ENCODE results near the gene ORM2. TPM values are rescaled to one million over a fixed set of nuclear protein-coding genes. Genes with fewer than 3 reads are reported as not detected.

Gene ORM2
- total and polyA plus RNA-seq, 2 of the 8 experiments (the other 6 are each of a cell fraction or from before 2014, with no cell fraction given), result 1.3 TPM; not detected in 1

GRCh38 chr9:114287763-114288192 lies 41.9 kb upstream of the ORM2 start:
- no peak overlapping the region for H3K23ac ChIP-seq (ENCODE audit: insufficient read length)
- H3K18ac ChIP-seq (ENCODE audit: extremely low read depth, low read length), result no peak overlapping the region
- H2BK20ac ChIP-seq (ENCODE audit: low read length), result no peak overlapping the region
- no peak overlapping the region for H4K8ac ChIP-seq (ENCODE audit: extremely low read depth, insufficient read depth, low read length)
- H3K23me2 ChIP-seq (ENCODE audit: low read depth, low read length), result no peaks in the 10 kb centered on the region
- no peak overlapping the region for H4K91ac ChIP-seq (replicated peaks; ENCODE audit: insufficient read length, low read length)
- 0 out of 2 replicates have a peak overlapping the region, but pooled peaks have one; percentile 76 for H2BK15ac ChIP-seq (ENCODE audit: low read length)
- H4K5ac ChIP-seq (ENCODE audit: insufficient read length, low read depth, low read length), result no peak overlapping the region
- no peak overlapping the region for H3K56ac ChIP-seq (replicated peaks; ENCODE audit: insufficient read length, low read depth, low read length)
- H2AFZ ChIP-seq (ENCODE audit: low read length), result no peak overlapping the region
- H2BK120ac ChIP-seq (replicated peaks; ENCODE audit: low read depth, low read length), result no peak overlapping the region
- no peaks in the 10 kb centered on the region for H3K9me3 ChIP-seq (ENCODE audit: insufficient read depth in 2 of 2, low read depth in 1 of 2, low read length in 1 of 2)
- ChIA-PET POLR2A (ENCODE audit: partially characterized antibody) (interaction anchor here (0.6 to 2.0 kb wide), 2 partner anchors 124 to 180 kb away, joined by 3 to 6 read pairs; no protein-coding TSS in a partner anchor), CTCF (ENCODE audit: partially characterized antibody) (interaction anchor here (0.7 to 6.3 kb wide), 20 partner anchors 8 to 237 kb away, joined by 3 to 205 read pairs (median 4); partner anchors contain the start of genes AMBP and COL27A1)
- 90% methylated on average over 15 of the region's 15 CpGs; no CpG with 5 or more reads in 1 of the 2 experiments for WGBS, 2 experiments (ENCODE audit: extremely low coverage in 1 of 2, insufficient coverage in 1 of 2, insufficient read length in 1 of 2, insufficient replicate concordance in 2 of 2, low coverage in 1 of 2, low lambda C conversion rate in 2 of 2, missing lambda C conversion rate in 1 of 2)
- H3K27me3 ChIP-seq (replicated peaks in 1 of 4; ENCODE audit: control insufficient read depth in 3 of 4, extremely low read depth in 1 of 4, insufficient read depth in 3 of 4, low read length in 3 of 4), result no peaks in the 10 kb centered on the region
- H3K79me2 ChIP-seq (ENCODE audit: control insufficient read depth in 1 of 2, insufficient read depth in 2 of 2, low read length in 2 of 2), result no peaks in the 10 kb centered on the region
- FAIRE-seq (no peak), DNase-seq (ENCODE audit: low read depth in 1 of 2, low spot score in 2 of 2) (no peak)
- H2BK12ac ChIP-seq (ENCODE audit: low read depth, low read length), result peak overlapping the region; percentile 3; the same call in 1 of the 2 replicates
- H3K27ac ChIP-seq (ENCODE audit: low read depth, low read length), result no peak overlapping the region
- no peak overlapping the region for H3K9ac ChIP-seq (replicated peaks in 1 of 4; ENCODE audit: extremely low read depth in 1 of 4, low read depth in 3 of 4, low read length in 3 of 4)
- no peaks in the 10 kb centered on the region for H3K79me1 ChIP-seq (ENCODE audit: low read depth, low read length)
- no peak overlapping the region for H3K4me3 ChIP-seq (ENCODE audit: extremely low read depth in 1 of 4, insufficient read depth in 2 of 4, low read depth in 3 of 4, low read length in 4 of 4)
- H3K4ac ChIP-seq (replicated peaks; ENCODE audit: insufficient read length, low read depth, low read length), result no peak overlapping the region
- peaks cover 0 to 20% (median 4%) of the 10 kb centered on the region in 4 experiments; a peak in 5 of 7 replicates for H3K4me1 ChIP-seq (replicated peaks in 1 of 4; ENCODE audit: control insufficient read depth in 3 of 4, insufficient read depth in 4 of 4, low read length in 3 of 4)
- 0 out of 4 replicates have a peak overlapping the region, but pooled peaks of 1 of the 2 experiments have one; percentile 19 for H3K4me2 ChIP-seq (ENCODE audit: insufficient read depth in 1 of 2, low read depth in 2 of 2, low read length in 2 of 2)
- H2BK5ac ChIP-seq (ENCODE audit: low read depth, low read length), result peak overlapping the region; percentile 40; the same call in 1 of the 2 replicates
- peaks cover 0 to 4% of the 10 kb centered on the region in 2 experiments for H4K20me1 ChIP-seq (replicated peaks in 1 of 2; ENCODE audit: control insufficient read depth in 1 of 2, insufficient read depth in 2 of 2, low read length in 2 of 2)
- H3K36me3 ChIP-seq (ENCODE audit: control insufficient read depth in 2 of 4, insufficient read depth in 4 of 4, low read length in 3 of 4), result peaks cover 0 to 8% (median 1%) of the 10 kb centered on the region in 4 experiments; a peak in 5 of 8 replicates
- no peak overlapping the region for H2AK5ac ChIP-seq (ENCODE audit: low read depth, low read length)
- no peak for TF ChIP-seq CTBP2 (IDR thresholded peaks at IDR 0.05; ENCODE audit: borderline replicate concordance, insufficient read depth, insufficient read length, low read length)
- TF ChIP-seq GABPA (IDR thresholded peaks at IDR 0.05; ENCODE audit: borderline replicate concordance, insufficient read depth, low read length), result no peak
- no peak for TF ChIP-seq MAFK (IDR thresholded peaks at IDR 0.05; ENCODE audit: low read depth, low read length)
- TF ChIP-seq CBX8 (IDR thresholded peaks at IDR 0.05; ENCODE audit: borderline replicate concordance, low read depth, low read length), result no peak
- TF ChIP-seq BCL11A (IDR thresholded peaks at IDR 0.05; ENCODE audit: low read depth in 2 of 2, low read length in 2 of 2), result no peak
- TF ChIP-seq ATF3 (IDR thresholded peaks at IDR 0.05; ENCODE audit: insufficient read depth, low read depth, low read length), result no peak
- H3K14ac ChIP-seq (ENCODE audit: insufficient read length), result no peak overlapping the region
